ENCODE measurements around the gene CDHR4. TPM values are rescaled to one million over a fixed set of nuclear protein-coding genes. Genes with fewer than 3 reads are reported as not detected.
"Not testable (repeated sequence)": the region's sequence is repeated elsewhere in the genome, so short reads cannot be mapped to it uniquely, and the experiment has no call there.

Gene CDHR4
- total RNA-seq, 1 experiment from 2014 or later, result not detected

DNA sequence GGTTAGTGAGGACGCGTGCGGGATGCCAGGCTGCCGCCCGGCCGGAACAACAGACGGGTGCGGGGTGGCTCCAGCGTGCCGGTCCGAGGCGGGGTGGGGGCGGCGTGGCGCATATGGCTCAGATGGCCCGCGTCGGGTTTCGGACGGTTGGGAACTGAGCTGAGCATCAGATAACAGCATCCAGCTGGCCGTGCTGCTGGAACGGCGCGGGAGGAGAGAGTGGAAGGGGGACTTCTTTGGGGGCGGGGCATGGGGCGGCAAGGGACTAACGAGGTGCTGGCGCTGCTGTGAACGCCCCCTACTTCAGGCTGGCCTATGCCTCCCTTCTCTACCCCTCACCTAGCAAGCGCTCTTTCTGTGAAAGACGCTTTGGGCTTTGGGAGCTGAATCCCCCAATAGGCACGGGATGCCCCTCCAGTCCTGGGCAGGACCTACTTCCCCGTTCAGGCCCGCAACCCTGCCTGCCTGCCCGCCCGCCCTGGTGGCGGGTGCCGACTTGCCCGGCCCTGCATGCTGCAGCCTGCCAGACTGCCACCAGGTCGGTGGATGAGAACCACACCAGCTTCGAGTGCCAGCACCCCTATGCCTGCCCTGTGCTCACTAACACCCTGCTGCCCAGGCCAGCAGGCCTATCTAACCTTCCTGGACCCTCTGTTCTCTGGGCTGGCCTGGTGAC is 3.9 kb upstream of the CDHR4 start:
- no peak for DNase-seq (ENCODE audit: low read depth)

DNA sequence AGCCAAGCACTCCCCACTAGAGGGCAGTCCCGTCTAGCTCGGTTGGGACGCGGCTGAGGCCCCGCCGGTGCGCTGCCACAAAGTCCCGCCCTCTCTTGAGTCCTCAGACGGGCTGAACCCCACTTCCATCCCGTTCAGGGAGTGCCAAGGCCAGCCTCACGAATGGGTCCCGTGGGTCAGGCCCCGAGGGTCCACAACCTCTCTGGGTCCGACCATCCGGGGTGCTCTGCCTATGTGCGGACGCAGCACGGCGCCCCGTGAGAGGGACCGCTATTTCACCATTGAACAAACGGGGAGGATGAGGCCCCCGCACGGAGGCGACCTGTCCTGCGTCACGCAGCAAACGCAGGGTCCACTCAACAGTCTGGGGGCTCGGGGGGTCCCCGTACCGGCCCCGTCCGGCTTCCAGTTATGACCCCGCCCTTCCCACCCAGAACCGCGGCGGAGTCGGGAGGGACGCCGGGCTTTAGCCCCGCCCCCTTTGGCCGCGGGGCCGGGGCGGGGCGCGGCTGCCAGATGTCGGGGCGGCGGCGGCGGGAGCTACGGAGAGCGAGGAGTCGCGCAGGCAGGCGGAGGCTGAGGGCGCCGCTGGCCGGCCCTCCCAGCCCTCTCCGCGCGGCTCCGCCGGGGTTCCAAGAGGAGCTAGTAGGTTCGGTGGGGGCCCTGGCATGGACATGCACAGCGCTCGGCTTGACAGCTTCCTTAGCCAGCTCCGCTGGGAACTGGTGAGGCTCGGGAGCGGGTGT is 3.2 kb upstream of the CDHR4 start, which contains the start of gene INKA1:
TSS of gene INKA1 (plus strand) at position 543 of the 746 bp plus-strand sequence. CDS start at position 675, 132 bp downstream.
- peak; percentile 77 for DNase-seq (ENCODE audit: low read depth)

DNA sequence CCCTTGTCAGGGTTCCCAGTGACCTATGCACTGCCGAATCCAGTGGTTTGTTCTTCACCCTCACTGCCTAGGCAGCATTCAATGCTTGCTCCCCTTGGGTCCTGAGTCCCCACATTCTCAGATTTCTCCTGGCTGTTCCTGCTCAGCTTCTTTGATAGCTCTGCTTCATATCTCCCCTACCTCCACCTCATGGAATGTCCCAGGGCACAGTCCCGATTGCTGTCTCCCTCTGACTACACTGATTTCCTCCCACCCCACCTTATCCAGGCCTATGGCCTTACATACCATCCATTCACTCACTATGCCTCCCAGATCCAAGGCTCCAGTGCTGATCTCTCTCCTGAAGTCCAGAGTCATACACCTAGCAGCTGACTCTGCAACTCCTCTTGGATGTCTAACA is 1.5 kb upstream of the CDHR4 start:
- no peak for DNase-seq (ENCODE audit: low read depth)

DNA sequence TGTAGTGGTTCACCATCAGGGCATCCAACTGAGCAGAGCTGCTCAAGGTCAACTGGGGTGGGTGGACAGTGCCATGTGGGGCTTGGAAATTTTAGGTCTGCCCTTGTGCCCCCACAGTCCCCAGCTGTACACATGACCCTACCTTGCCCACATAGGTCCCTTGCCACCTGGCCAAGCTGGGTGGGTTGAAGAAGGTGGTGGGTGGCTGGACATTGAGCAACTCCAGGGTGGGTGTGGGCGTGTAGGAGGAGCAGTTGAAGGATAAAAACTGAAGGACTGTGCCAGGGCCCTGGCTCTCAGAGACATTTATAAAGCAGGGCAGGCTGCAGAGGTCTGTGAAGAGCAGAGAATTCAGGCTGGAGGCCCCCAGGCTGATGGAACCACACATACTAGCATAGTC is 568 bp downstream of the CDHR4 start:
- DNase-seq (ENCODE audit: low read depth), result no peak

DNA sequence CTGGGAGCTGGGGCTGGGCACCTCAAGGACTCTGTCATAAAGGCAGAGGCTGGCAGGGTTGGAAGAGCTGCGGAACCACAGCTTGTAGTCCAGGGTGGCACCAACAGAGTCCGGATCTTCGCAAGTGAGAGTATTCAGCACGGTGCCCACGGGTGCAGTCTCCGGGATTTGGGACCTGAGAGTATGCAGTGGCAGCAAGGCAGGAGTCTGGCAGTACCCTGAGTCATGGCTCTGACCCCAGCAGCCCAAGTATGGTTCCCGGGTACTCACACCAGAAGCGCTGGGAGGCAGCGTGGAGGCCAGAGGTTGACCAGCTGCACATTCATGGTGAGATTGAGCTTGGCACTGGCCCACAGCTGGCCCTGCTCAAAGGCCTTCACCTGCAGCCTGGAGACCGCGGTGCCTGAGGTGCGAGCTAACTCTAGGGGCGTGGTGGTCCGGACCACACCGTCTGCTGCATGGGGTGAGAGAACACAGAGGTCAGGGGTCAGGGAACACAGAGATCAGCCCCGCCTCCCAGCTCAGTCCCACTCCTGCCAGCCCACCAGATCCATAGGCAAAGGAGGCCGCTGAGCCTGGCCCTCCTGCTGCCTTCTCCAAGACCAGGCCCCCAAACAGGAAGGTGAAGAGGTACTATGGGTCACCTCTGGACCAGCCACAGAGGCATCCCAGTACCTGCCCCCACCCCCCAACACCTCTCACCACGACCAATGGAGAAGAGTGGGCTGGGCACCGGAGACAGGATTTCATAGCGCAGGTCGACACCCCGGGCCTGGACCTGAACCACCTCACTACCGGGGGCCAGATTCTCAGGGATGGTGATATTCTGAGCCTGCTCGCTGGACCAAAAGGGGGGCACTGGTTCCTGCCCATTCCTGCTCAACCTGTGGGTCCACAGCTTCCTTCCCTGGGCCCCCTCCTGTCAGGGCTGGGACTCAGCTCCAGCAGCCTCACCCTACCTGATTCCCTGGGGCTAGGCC is 4.5 kb downstream of the CDHR4 start:
- no peak for DNase-seq (ENCODE audit: low read depth)

DNA sequence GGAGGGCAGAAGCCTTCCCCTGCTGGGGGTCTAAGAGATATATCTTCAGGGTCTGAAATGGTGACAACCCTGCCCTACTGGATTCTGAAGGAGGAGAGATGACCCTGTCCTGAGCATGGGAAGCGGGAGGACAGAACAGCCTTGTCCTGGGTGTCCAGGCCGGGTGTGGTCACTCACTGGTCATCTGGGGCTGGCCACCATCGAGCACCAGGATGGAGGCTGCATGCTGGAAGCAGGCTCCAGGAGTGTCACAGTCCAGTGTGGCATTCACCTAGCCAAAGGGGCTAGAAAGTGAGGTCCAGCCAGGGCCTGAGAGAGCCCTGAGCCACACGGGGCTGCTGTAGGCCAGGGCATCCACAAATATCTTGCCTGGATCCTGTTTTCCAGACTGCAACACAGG is 5.2 kb downstream of the CDHR4 start:
- DNase-seq (ENCODE audit: low read depth), result no peak

DNA sequence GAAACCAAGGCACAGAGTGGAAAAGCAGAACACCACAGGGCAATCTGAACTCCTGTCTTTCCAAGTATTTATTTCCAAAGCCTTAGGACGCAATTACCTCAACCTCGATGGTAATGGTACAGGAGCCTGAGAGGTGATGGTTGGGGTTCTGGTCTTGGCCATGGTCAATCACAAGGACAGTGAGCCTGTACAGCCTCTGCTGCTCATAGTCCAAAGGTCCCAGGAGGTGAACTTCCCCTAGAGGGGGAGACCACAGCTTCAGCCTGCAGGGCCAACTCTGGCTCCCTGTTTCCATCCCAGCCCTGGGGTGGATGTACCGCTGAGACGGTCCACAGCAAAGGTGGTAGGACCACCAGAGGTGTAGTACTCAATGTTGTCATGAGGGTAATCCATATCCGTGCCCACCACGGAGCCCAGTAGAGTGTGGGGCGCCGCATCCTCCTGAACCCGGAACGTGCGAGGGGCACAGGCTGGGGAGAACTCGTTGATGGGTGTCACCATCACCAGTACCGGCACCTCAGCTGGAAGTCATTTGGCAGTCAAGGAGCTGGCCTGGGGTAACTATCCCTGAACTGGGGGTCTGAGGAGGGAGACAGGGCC is 6.1 kb downstream of the CDHR4 start:
- no peak for DNase-seq (ENCODE audit: low read depth)

DNA sequence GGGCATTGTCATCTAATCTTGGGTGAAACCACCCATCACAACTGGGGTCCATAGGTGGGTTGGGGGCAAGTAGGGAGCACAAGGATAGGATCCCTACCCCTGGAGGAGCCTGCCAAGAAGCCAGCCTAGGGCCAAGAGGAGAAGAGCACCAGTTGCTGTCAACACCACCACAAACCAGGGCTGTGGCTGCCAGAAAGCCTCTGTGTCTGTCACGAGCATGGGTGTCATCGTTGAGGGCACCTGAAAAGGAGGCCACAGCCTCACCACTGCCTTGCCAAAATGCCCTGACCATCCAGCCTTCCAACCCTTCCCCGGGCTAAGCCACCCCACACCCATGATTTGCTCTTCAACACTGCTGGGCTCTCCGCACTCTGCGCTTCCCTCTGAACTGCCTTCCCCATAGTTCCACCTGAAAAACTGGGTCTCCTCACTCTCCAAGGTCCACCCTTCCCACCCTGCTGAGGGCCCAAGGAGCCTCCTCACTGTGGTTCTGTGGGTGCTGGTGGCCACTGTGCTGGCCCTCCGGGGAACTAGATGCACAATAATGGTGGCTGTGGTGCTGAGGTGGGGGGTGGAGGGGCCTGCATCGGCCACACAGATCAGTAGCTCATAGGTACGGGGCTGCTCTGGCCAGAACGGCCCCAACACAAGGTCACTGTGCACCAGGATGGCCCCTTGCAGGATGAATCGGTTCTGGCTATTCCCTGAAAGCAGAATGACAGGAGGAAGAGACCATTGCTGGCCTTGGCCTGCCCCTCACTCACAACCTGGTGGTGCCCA is 7.1 kb downstream of the CDHR4 start:
- no peak for DNase-seq (ENCODE audit: low read depth)

DNA sequence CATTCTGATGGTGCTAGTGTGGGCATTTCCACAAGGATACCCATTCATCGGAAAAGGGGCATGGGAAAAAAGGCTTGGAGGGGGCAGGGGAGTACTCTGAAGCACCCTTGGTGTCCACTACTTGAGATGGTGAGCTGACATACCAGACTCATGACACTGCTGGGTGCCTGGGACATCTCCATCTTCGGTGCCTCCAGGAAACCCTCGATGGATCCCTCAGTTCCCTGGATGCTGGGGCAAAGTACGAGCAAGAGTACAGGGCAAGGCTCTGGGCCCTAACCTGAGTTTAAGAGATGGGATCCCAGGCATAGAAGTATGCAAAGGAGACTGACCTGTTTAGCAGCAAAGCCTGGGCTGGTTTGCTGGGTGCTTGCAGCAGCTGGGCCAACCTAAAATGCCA is 8.1 kb downstream of the CDHR4 start:
- no peak for DNase-seq (ENCODE audit: low read depth)

DNA sequence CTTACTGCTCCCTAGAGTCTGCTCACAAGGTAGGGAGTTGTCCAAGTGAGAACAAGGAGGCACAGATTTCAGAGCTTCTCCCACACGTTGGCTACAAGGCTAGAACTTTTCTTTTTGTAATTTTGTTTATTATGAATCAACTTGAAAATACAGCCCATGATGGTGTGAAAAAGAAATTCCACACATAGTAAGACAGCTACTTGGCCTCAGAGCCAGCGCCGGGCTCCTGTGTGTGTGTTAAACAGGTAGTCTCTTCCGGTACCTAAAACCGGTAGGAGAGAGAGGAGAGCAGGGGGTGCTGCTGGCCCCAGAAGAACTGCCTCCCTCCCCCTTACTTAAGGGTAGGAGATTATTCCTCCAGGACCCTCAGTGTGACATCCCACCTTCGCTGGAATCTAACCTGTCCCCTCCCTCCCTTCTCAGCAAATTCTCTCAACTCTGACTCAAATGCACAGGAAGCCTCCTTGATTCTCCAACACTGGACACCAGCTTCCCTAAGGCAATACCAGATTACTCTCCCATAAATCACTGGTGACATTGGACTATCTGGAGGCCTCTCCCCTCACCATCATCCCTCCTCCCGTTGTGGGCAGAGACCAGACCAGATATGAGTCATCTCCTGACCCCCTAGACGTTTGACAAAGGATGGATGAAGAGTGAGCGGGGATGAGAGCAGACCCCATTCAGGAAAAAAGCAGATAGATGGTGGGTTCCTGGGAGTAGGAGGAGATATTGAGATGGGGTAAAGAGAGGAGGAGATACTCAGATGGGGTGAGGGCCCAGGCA is 8.9 kb downstream of the CDHR4 start:
- DNase-seq (ENCODE audit: low read depth), result peak; percentile 47

DNA sequence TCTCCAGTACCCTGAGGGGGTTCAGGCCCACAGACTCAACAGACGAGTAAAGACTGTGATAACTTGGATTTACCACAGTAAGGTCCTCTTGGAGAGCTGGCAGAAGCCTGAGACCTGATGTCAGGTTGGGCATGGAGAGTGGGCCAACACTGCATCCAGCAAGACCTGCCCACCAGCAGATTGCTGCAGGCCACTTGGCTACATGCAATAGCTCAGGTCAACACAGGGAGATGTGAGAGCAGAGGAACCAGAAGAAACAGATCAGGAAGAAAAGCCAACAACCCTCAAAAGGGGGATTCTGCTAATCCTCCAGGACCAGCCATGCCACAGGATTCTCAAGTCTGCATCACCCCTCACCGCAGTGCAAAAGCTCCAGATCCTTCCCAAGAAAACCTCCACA is 11.6 kb downstream of the CDHR4 start:
- no peak for DNase-seq (ENCODE audit: low read depth)

DNA sequence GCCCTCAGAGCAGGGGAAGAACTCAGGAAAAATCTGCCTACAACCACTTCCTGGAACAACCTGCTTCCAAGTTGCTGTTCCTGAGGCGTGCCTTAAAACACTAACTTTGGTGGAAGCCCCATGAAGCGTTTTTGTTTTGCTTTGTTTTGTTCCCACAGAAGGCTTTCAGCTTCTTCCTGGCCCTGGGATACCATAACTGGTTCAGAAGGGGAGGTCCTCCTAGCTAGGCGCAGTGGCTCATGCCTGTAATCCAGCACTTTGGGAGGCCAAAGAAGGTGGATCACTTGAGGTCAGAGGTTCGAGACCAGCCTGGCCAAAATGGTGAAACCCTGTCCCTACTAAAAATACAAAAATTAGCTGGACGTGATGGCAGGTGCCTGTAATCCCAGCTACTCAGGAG is 12.1 kb downstream of the CDHR4 start:
- no peak for DNase-seq (ENCODE audit: low read depth)

DNA sequence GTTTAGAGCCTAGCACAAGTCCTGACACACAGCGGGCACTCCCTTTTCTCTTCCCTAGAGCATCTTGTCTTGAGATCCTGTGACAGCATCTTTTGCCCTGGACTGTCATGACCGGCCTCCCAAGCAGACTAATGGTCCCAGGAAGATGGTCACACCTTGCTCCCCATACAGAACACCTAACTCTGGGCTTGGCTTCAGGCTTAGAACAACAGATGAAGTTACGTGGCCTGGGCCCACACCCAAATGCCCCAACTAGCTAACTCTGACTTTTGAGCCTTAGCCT is 12.6 kb downstream of the CDHR4 start:
- DNase-seq (ENCODE audit: low read depth), result no peak

DNA sequence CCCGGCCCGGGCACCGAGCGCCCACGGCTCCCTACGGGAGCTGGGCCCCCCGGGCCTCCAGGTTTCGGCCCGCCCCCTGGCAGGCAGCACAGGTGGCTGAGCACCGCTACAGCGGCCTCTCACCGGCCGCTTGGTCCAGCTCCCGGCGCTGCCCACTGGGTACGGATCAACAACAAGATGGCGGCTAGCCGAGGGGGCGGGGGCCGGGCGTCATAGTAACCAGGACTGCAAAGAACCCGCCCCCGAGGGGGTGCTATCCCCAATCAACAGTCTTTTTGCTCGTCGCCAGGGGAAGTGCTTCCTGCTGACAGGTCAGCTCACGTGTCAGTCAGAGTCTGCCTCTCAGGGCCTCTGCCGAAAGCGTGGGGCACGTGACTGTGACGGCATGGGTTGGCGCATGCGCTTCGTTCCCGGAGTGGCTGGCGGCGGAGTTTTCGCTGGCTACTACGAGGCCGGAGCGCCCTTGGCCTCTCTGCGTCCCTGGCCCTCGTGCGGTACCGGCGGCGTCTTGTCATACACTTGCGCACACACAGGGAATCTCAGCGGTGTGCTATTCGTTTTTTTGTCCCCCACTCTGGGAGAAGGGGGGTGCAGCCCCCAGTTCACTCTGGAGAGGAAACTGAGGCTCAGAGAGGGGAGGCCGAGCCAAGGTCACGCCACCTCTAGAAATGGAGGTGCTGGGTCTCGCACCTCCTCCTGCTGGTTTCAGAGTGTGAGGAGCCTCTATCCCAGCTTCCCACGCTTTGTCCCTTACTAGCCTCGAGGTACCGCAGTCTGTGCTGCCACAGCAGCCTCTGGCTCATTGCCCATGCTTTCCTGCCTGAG is 13.1 kb downstream of the CDHR4 start, which contains the start of gene IP6K1:
TSS of gene IP6K1 (minus strand) at position 186 of the 825 bp plus-strand sequence. CDS start 38,502 bp downstream, outside the sequence.
- DNase-seq (ENCODE audit: low read depth), result peak; percentile 100

DNA sequence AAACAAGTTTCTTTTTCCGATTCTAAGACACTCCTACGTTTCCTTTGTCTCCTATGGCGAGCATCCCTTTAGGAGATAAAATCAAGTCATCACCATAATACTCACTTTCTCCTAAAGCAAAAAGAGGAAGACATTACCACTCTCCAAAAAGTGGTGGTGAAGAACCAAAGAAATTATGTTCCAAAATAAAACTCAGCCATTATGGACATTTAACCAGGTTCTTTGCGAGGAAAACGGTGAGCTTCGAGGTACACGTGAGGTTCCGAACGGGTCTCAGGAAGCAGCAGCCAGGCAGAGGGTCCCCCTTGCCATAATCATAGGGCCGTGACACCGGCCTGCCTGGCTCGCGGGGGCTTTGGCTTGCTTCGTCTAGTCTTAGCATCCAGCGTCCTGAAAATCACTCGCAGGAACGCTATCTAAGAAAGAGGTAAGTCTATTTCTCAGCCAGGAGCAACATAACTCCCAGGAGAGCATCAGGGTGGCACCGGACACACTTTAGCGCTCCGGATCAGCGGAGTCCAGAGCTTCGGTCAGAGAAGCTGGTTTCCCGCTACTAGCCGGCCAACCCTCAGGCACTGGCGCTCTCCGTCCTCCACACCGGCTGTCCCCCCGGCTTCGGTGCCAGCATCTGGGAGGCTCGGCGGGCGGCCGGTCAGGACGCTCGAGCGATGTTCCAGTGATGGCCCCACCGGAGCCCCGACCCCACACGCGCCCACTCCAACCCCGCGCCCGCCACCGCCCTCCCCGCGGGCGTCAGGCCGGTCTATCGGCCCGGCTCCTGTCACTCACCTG is 13.9 kb downstream of the CDHR4 start:
- DNase-seq (ENCODE audit: low read depth), result peak; percentile 30

DNA sequence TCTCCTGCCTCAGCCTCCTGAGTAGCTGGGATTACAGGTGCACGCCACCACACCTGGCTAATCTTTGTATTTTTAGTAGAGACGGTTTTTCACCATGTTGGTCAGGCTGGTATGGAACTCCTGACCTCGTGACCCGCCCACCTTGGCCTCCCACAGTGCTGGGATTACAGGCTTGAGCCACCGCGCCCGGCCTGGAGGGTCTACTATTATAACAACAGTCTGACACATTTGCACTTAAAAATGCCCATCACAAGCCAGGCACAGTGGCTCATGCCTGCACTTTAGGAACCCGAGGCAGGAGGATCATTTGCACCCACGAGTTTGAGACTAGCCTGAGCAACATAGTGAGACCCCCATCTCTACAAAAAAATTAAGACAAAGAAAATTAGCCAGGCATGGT is 17.4 kb downstream of the CDHR4 start:
- DNase-seq (ENCODE audit: low read depth), result not testable (repeated sequence)

DNA sequence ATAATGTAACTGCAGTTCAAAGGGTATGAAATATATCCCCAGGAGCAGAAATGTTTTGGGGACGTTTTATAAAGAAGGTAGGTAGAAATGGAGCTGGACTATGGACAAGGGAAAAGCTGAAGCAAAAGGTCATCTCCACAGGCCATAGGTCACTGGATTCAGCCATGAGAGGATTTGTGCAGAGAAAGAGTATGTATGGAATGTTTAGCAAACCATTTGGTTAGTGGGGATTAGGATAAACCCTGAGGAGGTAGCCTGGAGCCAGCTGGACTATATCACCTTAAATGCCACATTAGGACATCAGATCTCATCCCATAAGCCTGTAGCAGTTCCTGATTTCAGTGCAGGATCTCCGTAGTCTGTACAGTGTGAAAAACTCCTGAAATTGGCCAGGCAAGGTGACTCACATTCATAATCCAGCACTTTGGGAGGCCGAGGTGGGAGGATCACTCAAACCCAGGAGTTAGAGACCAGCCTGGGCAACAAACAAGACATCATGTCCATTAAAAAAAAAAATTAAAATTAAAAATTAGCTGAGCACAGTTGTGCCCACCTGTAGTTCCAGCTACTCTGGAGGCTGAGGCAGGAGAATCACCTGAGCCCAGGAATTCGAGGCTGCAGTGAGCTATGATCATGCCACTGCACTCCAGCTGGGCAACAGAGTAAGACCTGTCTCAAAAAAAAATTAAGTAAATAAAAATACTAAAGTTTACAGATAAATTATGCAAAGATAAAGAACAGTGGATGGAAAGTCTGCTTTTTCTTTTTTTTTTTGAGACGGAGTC is 18.1 kb downstream of the CDHR4 start:
- DNase-seq (ENCODE audit: low read depth), result no peak
